HG03520 (cell line): ENCODE measurements around the gene FAM78A.

Experiments
- ATAC-seq: cut with Tn5 transposase; IDR thresholded peaks from one replicate; pipeline ENCODE4 v1.9.1; 2021; ENCODE audit warnings: mild to moderate bottlenecking, moderate library complexity; ENCODE audit not compliant: unreplicated experiment

Gene FAM78A

GRCh38 chr9:131303381-131304321 lies 27.3 kb upstream of the FAM78A start:
- ATAC-seq = no peak

GRCh38 chr9:131302244-131303075 lies 26.1 kb upstream of the FAM78A start:
- no peak for ATAC-seq

- ATAC-seq = no peak
Observed at GRCh38 chr9:131300444-131300843, 24.1 kb upstream of the FAM78A start.

- no peak for ATAC-seq
Observed at GRCh38 chr9:131299961-131300347, 23.6 kb upstream of the FAM78A start.

- no peak for ATAC-seq
Observed at GRCh38 chr9:131299346-131299960, 23.1 kb upstream of the FAM78A start.

GRCh38 chr9:131298816-131299215 lies 22.5 kb upstream of the FAM78A start:
- ATAC-seq = no peak

GRCh38 chr9:131298341-131298740 lies 22.0 kb upstream of the FAM78A start:
- ATAC-seq = no peak

GRCh38 chr9:131297903-131298302 lies 21.6 kb upstream of the FAM78A start:
- ATAC-seq = no peak

GRCh38 chr9:131296906-131297500 lies 20.7 kb upstream of the FAM78A start:
- no peak for ATAC-seq

- ATAC-seq = no peak
Observed at GRCh38 chr9:131296460-131296859, 20.1 kb upstream of the FAM78A start.

GRCh38 chr9:131292937-131293336 lies 16.6 kb upstream of the FAM78A start:
- no peak for ATAC-seq

GRCh38 chr9:131291795-131292315 lies 15.5 kb upstream of the FAM78A start:
- no peak for ATAC-seq

- no peak for ATAC-seq
Observed at GRCh38 chr9:131290767-131291370, 14.6 kb upstream of the FAM78A start.

GRCh38 chr9:131290036-131290766 lies 13.9 kb upstream of the FAM78A start:
- ATAC-seq = no peak

GRCh38 chr9:131289301-131290035 lies 13.2 kb upstream of the FAM78A start, which contains the start of gene PLPP7:
Gene PLPP7 (plus strand): TSS chr9:131289723. CDS start chr9:131289998, 275 bp downstream.
- no peak for ATAC-seq

GRCh38 chr9:131288217-131288616 lies 11.9 kb upstream of the FAM78A start:
- ATAC-seq = no peak

GRCh38 chr9:131287359-131287758 lies 11.0 kb upstream of the FAM78A start:
- ATAC-seq = no peak

GRCh38 chr9:131284856-131285255 lies 8.5 kb upstream of the FAM78A start:
- no peak for ATAC-seq
